Measurements from ENCODE around the gene IGFBP5.

The IGFBP5 gene

DNA sequence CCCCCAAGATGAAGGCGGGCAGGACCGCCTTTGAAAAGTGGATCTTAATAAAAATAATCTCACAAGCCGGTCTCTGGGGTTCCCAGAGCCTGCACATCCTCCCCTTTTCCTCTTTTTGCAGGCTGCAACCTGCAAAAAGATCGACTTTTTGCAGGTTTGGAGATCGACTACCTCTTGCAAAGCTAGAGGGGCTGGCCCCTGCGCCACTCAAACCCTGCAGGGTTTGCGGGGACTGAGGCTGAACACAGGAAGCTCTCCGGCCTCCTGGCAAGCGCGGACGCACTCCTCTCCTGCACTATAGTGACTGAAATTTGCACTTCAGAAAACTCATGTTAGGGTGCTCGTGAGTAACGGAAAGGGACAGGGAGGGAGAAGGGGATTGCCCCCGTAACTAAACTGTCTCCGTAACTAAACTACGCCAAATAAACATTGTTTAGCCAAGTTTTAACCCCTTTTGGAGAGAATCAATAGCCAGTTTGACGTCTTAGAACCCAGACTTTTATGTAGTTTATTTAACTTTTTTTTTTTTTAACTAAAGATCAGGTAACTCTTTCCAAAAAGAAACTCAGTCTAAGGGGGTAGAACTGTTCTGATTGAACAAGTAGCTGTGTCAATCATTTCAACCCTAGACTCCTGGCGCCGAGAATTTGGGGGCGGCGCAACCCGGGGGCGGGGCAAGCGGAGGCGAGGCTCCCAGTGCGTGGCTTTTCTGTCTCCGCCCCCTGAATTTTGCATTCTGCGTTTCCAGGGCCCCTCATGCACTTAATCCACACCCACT lies 2.5 kb downstream of the IGFBP5 start:
- no peaks in the 10 kb centered on the region for H3K36me3 Mint-ChIP-seq (ENCODE audit: insufficient read depth)
- DNase-seq (ENCODE audit: low spot score in 2 of 2), result no peak
- peaks cover 38% of the 10 kb centered on the region for H3K4me1 Mint-ChIP-seq
- peaks cover 51% of the 10 kb centered on the region for H3K27me3 Mint-ChIP-seq
- no peak overlapping the region for H3K27ac Mint-ChIP-seq (ENCODE audit: low read depth)
- no peaks in the 10 kb centered on the region for H3K9me3 Mint-ChIP-seq
- H3K4me3 Mint-ChIP-seq, result peak overlapping the region; percentile 69
- ATAC-seq (replicated peaks; ENCODE audit: extremely low read depth, poor library complexity, severe bottlenecking), result no peak

DNA sequence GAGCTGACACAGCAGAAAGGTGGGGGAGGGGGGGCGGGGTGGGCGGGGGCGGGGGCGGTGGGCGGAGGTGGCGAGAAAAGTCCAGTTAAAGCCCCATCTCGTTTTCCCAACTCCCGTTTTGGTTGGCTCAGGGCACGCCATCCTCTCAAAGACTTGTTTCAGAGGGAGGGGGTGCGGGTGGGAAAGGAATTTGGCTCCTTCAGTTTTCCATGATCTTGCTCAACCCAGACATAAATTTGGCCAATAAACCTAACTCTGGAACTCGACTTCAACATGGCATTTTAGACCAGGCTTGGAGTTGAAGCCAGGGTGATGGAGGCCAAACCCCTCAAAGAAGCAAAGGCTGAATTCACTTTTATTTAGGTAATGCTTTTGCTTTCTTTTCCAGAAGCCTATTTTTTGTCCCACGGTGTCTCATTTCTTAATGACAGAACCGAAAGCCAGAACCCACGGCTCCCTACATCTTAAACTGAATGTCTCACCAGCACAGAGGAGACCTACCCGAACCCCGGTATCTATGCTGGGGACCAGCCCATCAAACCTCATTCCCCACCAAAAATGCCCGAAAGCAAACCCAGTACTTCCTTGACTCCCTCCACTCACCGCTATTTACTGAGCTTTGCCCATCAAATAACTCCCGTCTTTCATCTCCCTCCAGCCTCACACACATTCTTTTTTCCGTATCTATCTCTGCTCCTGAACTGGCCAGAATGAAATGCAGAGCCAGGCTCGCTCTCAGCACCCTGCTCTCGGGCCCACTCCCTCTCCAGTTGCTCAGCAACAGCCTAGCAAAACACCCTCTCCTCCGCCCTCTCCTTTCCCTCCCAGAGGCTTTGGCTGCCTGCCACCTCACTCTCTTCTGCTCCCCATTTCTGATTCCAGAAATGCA lies 4.3 kb downstream of the IGFBP5 start:
- DNase-seq (ENCODE audit: low spot score in 2 of 2) (no peak), ATAC-seq (replicated peaks; ENCODE audit: extremely low read depth, poor library complexity, severe bottlenecking) (no peak)
- no peak overlapping the region for H3K27ac Mint-ChIP-seq (ENCODE audit: low read depth)
- peaks cover 35% of the 10 kb centered on the region for H3K4me1 Mint-ChIP-seq
- H3K36me3 Mint-ChIP-seq (ENCODE audit: insufficient read depth), result no peaks in the 10 kb centered on the region
- H3K9me3 Mint-ChIP-seq, result no peaks in the 10 kb centered on the region
- no peak overlapping the region for H3K4me3 Mint-ChIP-seq
- peaks cover 68% of the 10 kb centered on the region for H3K27me3 Mint-ChIP-seq

GRCh38 chr2:216690456-216690852 lies 4.9 kb downstream of the IGFBP5 start:
- Mint-ChIP-seq H3K9me3 (no peaks in the 10 kb centered on the region), H3K36me3 (ENCODE audit: insufficient read depth) (no peaks in the 10 kb centered on the region), H3K4me3 (no peak overlapping the region), H3K4me1 (peaks cover 30% of the 10 kb centered on the region), H3K27ac (ENCODE audit: low read depth) (no peak overlapping the region), H3K27me3 (peaks cover 74% of the 10 kb centered on the region)
- no peak for DNase-seq (ENCODE audit: low spot score in 2 of 2)
- no peak for ATAC-seq (replicated peaks; ENCODE audit: extremely low read depth, poor library complexity, severe bottlenecking)

DNA sequence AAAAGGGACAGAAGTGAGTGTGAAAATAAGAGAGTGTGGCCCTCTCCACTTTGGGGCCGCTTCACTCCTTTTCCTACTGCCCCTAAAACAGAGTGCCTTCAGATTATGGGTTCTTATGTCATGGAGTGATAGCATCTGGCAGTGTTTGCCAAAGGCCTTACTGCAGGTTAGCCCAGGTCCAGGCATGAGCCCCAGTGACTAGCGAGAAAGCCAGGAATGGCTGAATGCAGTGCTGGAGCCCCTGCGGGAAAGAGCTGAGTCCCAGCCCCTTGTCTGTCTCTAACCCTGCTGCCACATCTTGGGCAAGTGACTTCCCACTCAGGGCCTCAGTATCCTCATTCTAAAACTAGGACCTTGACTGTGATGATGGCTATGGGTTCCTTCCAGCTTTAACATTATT lies 6.0 kb downstream of the IGFBP5 start:
- ATAC-seq (replicated peaks; ENCODE audit: extremely low read depth, poor library complexity, severe bottlenecking) (no peak), DNase-seq (ENCODE audit: low spot score in 2 of 2) (no peak)
- no peak overlapping the region for H3K4me3 Mint-ChIP-seq
- H3K36me3 Mint-ChIP-seq (ENCODE audit: insufficient read depth), result no peaks in the 10 kb centered on the region
- peaks cover 83% of the 10 kb centered on the region for H3K27me3 Mint-ChIP-seq
- H3K27ac Mint-ChIP-seq (ENCODE audit: low read depth), result no peak overlapping the region
- peaks cover 26% of the 10 kb centered on the region for H3K4me1 Mint-ChIP-seq
- H3K9me3 Mint-ChIP-seq, result no peaks in the 10 kb centered on the region

- Mint-ChIP-seq H3K27me3 (peaks cover 89% of the 10 kb centered on the region), H3K4me3 (no peak overlapping the region), H3K4me1 (peaks cover 22% of the 10 kb centered on the region), H3K36me3 (ENCODE audit: insufficient read depth) (no peaks in the 10 kb centered on the region), H3K9me3 (no peaks in the 10 kb centered on the region), H3K27ac (ENCODE audit: low read depth) (no peak overlapping the region)
- DNase-seq (ENCODE audit: low spot score in 2 of 2) (no peak), ATAC-seq (replicated peaks; ENCODE audit: extremely low read depth, poor library complexity, severe bottlenecking) (no peak)
These were observed 6.5 kb downstream of the IGFBP5 start for GRCh38 chr2:216688731-216689340.

GRCh38 chr2:216687646-216688045 lies 7.7 kb downstream of the IGFBP5 start:
- peaks cover 14% of the 10 kb centered on the region for H3K4me1 Mint-ChIP-seq
- no peak for DNase-seq (ENCODE audit: low spot score in 2 of 2)
- no peaks in the 10 kb centered on the region for H3K9me3 Mint-ChIP-seq
- H3K27me3 Mint-ChIP-seq, result peaks cover 96% of the 10 kb centered on the region
- no peak overlapping the region for H3K4me3 Mint-ChIP-seq
- no peak overlapping the region for H3K27ac Mint-ChIP-seq (ENCODE audit: low read depth)
- H3K36me3 Mint-ChIP-seq (ENCODE audit: insufficient read depth), result no peaks in the 10 kb centered on the region
- ATAC-seq (replicated peaks; ENCODE audit: extremely low read depth, poor library complexity, severe bottlenecking), result no peak

DNA sequence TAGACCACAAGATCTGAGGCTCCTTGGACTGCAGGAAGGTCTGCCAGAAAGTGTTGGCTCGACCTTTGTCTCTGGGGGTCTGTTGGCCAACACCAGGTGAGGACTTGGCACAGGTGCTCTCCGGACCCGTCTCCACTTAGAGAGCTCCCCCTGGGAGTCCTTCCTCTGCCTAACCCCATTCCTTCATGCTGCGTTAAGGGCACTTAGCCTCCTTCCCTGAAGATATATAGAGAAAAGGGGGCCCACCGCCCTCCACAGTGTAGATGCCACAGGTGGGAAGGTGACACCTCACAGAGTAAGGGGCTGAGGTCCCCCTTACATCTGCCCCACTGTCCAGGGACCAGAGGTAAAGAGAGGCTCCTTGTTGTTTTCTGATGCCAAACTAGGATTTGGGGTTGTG lies 8.2 kb downstream of the IGFBP5 start:
- no peaks in the 10 kb centered on the region for H3K9me3 Mint-ChIP-seq
- ATAC-seq (replicated peaks; ENCODE audit: extremely low read depth, poor library complexity, severe bottlenecking), result no peak
- H3K4me3 Mint-ChIP-seq, result no peak overlapping the region
- peaks cover 13% of the 10 kb centered on the region for H3K4me1 Mint-ChIP-seq
- peaks cover 95% of the 10 kb centered on the region for H3K27me3 Mint-ChIP-seq
- H3K27ac Mint-ChIP-seq (ENCODE audit: low read depth), result no peak overlapping the region
- no peaks in the 10 kb centered on the region for H3K36me3 Mint-ChIP-seq (ENCODE audit: insufficient read depth)
- no peak for DNase-seq (ENCODE audit: low spot score in 2 of 2)

- Mint-ChIP-seq H3K4me3 (no peak overlapping the region), H3K9me3 (no peaks in the 10 kb centered on the region), H3K4me1 (peaks cover 8% of the 10 kb centered on the region), H3K27me3 (peaks cover 95% of the 10 kb centered on the region), H3K36me3 (ENCODE audit: insufficient read depth) (peaks cover 2% of the 10 kb centered on the region), H3K27ac (ENCODE audit: low read depth) (no peak overlapping the region)
- ATAC-seq (replicated peaks; ENCODE audit: extremely low read depth, poor library complexity, severe bottlenecking) (no peak), DNase-seq (ENCODE audit: low spot score in 2 of 2) (no peak)
These were observed 9.9 kb downstream of the IGFBP5 start for GRCh38 chr2:216685327-216685875.

- peaks cover 8% of the 10 kb centered on the region for H3K4me1 Mint-ChIP-seq
- peaks cover 95% of the 10 kb centered on the region for H3K27me3 Mint-ChIP-seq
- DNase-seq (ENCODE audit: low spot score in 2 of 2) (no peak), ATAC-seq (replicated peaks; ENCODE audit: extremely low read depth, poor library complexity, severe bottlenecking) (no peak)
- no peak overlapping the region for H3K27ac Mint-ChIP-seq (ENCODE audit: low read depth)
- H3K4me3 Mint-ChIP-seq, result no peak overlapping the region
- no peaks in the 10 kb centered on the region for H3K9me3 Mint-ChIP-seq
- peaks cover 2% of the 10 kb centered on the region for H3K36me3 Mint-ChIP-seq (ENCODE audit: insufficient read depth)
These were observed 11.5 kb downstream of the IGFBP5 start for GRCh38 chr2:216683846-216684245.

- Mint-ChIP-seq H3K9me3 (no peaks in the 10 kb centered on the region), H3K36me3 (ENCODE audit: insufficient read depth) (peaks cover 2% of the 10 kb centered on the region), H3K27me3 (peaks cover 81% of the 10 kb centered on the region)
These were observed 13.7 kb downstream of the IGFBP5 start for GRCh38 chr2:216681683-216682082.

DNA sequence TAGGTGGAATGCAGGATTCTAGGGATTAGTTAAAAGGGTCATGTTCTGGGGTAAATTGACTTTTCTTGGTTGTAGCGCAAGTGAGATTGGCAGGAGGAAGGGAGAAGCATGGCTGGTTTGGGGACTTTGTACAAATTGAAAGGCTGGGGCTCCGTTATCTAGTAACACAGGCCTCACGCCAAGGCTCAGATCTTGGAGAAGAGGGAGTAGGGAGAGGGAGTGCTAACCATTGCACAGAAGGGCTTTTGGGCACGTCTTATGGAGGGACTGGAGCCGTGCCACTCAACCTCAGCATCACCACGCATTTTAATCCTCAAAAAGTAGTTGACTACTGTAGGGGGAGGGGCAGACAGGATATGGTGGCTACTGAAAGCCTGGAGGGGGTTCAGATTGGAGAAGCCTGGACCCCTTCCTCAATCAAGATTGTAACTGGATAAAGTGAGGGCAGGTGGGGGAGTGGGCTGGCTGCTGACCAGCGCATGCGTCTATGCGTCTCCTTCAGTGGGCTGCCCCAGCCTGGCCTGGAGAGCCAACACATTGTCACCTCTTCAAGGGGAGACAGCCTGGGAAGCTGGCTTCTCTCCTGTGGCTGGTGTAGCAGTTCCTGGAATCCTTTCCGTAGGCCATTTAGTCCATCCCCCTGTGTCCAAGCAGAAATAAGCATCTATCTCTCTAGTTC lies 14.3 kb downstream of the IGFBP5 start:
- no peak overlapping the region for H3K4me3 Mint-ChIP-seq
- no peaks in the 10 kb centered on the region for H3K9me3 Mint-ChIP-seq
- H3K27me3 Mint-ChIP-seq, result peaks cover 75% of the 10 kb centered on the region
- H3K27ac Mint-ChIP-seq (ENCODE audit: low read depth), result no peak overlapping the region
- DNase-seq (ENCODE audit: low spot score in 2 of 2) (no peak), ATAC-seq (replicated peaks; ENCODE audit: extremely low read depth, poor library complexity, severe bottlenecking) (no peak)
- H3K36me3 Mint-ChIP-seq (ENCODE audit: insufficient read depth), result peaks cover 2% of the 10 kb centered on the region
- H3K4me1 Mint-ChIP-seq, result peaks cover 8% of the 10 kb centered on the region

More at GRCh38 chr2:216681683-216682082, 13.7 kb downstream of the IGFBP5 start:
- no peak for ATAC-seq (replicated peaks; ENCODE audit: extremely low read depth, poor library complexity, severe bottlenecking)
- DNase-seq (ENCODE audit: low spot score in 2 of 2), result no peak
- Mint-ChIP-seq H3K27ac (ENCODE audit: low read depth) (no peak overlapping the region), H3K4me3 (no peak overlapping the region), H3K4me1 (peaks cover 8% of the 10 kb centered on the region)

- Mint-ChIP-seq H3K27me3 (peaks cover 76% of the 10 kb centered on the region), H3K4me1 (peaks cover 8% of the 10 kb centered on the region), H3K4me3 (no peak overlapping the region), H3K9me3 (no peaks in the 10 kb centered on the region), H3K27ac (ENCODE audit: low read depth) (no peak overlapping the region), H3K36me3 (ENCODE audit: insufficient read depth) (peaks cover 2% of the 10 kb centered on the region)
- no peak for ATAC-seq (replicated peaks; ENCODE audit: extremely low read depth, poor library complexity, severe bottlenecking)
- DNase-seq (ENCODE audit: low spot score in 2 of 2), result no peak
These were observed 15.7 kb downstream of the IGFBP5 start for GRCh38 chr2:216679658-216680024.
